Adrenal gland (tissue), 12 donors: ENCODE measurements around the gene TFDP1. TPM values are rescaled to one million over a fixed set of nuclear protein-coding genes. Genes with fewer than 3 reads are reported as not detected.

ENCODE experiments used
- DNase-seq, 7 donors: peaks; one replicate each; pipeline ENCODE4 v3.0.0-alpha.2; 2019 to 2020
- H3K27ac ChIP-seq, 5 donors: fragments of 200-600 bp; sonication (generic) in 4 of 5; 1 replicate in 3 of 5; 2 replicates in 2 of 5; pipeline versions ENCODE4 v1.5.1 to v1.8.0; 2016 to 2020; ENCODE audit warnings: mild to moderate bottlenecking in 1 of 5
- H3K27me3 ChIP-seq: fragments of 200-600 bp; 2 replicates; pipeline ENCODE4 v1.8.0; 2021
- H3K36me3 ChIP-seq, 2 donors: fragments of 200-600 bp; replicated peaks in 1 of 2; 1 replicate in 1 of 2; 2 replicates in 1 of 2; pipeline versions ENCODE4 v1.5.1 to v1.8.0; 2018 to 2022
- H3K4me1 ChIP-seq, 2 donors: fragments of 200-600 bp; replicated peaks in 1 of 2; 1 replicate in 1 of 2; 2 replicates in 1 of 2; pipeline versions ENCODE4 v1.5.1 to v1.8.0; 2018 to 2021
- H3K4me3 ChIP-seq, 4 donors: fragments of 200-600 bp; sonication (generic) in 3 of 4; one replicate each; pipeline ENCODE4 v1.5.1; 2016 to 2018
- H3K9me3 ChIP-seq, 3 donors: fragments of 200-600 bp; sonication (generic) in 1 of 3; replicated peaks in 1 of 3; 1 replicate in 2 of 3; 2 replicates in 1 of 3; pipeline versions ENCODE4 v1.5.1 to v1.8.0; 2016 to 2021
- POLR2A ChIP-seq, 2 donors: fragments of 450-650 bp; IDR thresholded peaks; one replicate each; pipeline ENCODE4 v1.6.1; 2017; ENCODE audit warnings: antibody characterized with exemption in 2 of 2, mild to moderate bottlenecking in 2 of 2, moderate library complexity in 1 of 2
- WGBS, 4 donors: extraction: QIAGEN DNeasy Blood & Tissue Kit in 2 of 4; methylation state at CpG; one replicate each; pipeline versions ENCODE4 v1.1.5 to v1.1.7; 2013 to 2017; 5-methylcytosine and 5-hydroxymethylcytosine counted together
- intact Hi-C, 2 donors: fragments of 100-400 bp; cut with DNase I; formaldehyde crosslinking; loops; one replicate each; pipeline versions ENCODE4 v1.14.1 to v1.15.0; 2022 to 2023
- polyA plus RNA-seq, 3 donors: library from polyadenylated mRNA; stranded (reverse); fragments of 200-250 nt in 2 of 3; fragments of 350-450 nt in 1 of 3; fragmentation: Illumina TruSeq in 1 of 3; extraction: RNeasy Lipid Tissue Mini Kit (QIAGEN cat#74804) in 1 of 3; gene quantifications; one replicate each; pipeline ENCODE4 v1.2.3, GENCODE V29; 2013 to 2014
- total RNA-seq, 9 donors: library from RNA; depleted of rRNA in 4 of 9; stranded (reverse); fragments of >200 nt in 4 of 9; fragments of 120-200 nt in 1 of 9; fragmentation: NEBNext Ultra II Directional in 1 of 9; extraction: Animal tissue kit (Norgen Biotek cat#: 25700) in 1 of 9; gene quantifications; one replicate each; pipeline versions ENCODE4 v1.1.0 to v1.2.4, GENCODE V29; 2013 to 2023
- TF ChIP-seq, protein P1 (sequence below), 6 experiments: fragments of 450-650 bp in 4 of 6; fragments of 200-600 bp in 2 of 6; sonication (generic) in 1 of 6; IDR thresholded peaks; 1 replicate in 5 of 6; 2 replicates in 1 of 6; pipeline versions ENCODE4 v1.5.1 to v1.8.0; 2016 to 2021; ENCODE audit warnings: antibody characterized with exemption in 6 of 6, mild to moderate bottlenecking in 2 of 6, moderate library complexity in 1 of 6
- donor health status: healthy with polysubstance abuse.
- donor health status: Bipolar disorder and iron deficiency.
- donor health status: DM: yes; HTN: yes; CAD: no.
- donor health status: DM: no; HTN: no; CAD: no.
- donor health status: DM: no; HTN: no; CAD: no.
- donor health status: DM: yes; HTN: yes; CAD: no.

TFDP1 gene
- total and polyA plus RNA-seq, 12 donors, result 16.5 to 50.0 (median 35.5) TPM

DNA sequence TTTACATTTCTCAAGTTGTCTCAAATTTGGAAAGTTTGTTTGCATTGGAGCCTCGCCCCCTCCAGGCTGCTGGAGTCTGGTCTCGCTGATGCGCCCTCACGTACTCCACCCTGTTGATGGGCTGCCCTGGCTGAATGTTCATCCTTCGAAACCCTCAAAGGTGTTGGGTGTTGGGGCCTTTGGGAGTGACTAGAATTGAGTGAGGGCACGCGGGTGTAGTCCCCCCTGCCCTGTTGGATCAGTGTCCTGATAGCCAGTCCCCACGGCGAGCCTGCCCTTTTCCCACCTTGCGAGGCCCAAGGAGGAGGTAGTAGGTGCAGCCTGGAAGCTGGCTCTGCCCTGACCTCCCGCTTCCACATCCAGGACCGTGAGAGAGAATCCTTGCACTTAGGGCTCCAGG, 14.8 kb downstream of the TFDP1 start:
- H3K4me1 ChIP-seq, result no peaks in the 10 kb centered on the region
- no peak for TF ChIP-seq POLR2A (IDR thresholded peaks at IDR 0.05)
- TF ChIP-seq, protein P1, sequence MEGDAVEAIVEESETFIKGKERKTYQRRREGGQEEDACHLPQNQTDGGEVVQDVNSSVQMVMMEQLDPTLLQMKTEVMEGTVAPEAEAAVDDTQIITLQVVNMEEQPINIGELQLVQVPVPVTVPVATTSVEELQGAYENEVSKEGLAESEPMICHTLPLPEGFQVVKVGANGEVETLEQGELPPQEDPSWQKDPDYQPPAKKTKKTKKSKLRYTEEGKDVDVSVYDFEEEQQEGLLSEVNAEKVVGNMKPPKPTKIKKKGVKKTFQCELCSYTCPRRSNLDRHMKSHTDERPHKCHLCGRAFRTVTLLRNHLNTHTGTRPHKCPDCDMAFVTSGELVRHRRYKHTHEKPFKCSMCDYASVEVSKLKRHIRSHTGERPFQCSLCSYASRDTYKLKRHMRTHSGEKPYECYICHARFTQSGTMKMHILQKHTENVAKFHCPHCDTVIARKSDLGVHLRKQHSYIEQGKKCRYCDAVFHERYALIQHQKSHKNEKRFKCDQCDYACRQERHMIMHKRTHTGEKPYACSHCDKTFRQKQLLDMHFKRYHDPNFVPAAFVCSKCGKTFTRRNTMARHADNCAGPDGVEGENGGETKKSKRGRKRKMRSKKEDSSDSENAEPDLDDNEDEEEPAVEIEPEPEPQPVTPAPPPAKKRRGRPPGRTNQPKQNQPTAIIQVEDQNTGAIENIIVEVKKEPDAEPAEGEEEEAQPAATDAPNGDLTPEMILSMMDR (IDR thresholded peaks at IDR 0.05), result no peak
- no peaks in the 10 kb centered on the region for H3K27me3 ChIP-seq
- intact Hi-C loops, result no loop called here
- WGBS, 4 donors, result 94 to 99% (median 96%) methylated on average over 12 of the region's 12 CpGs
- peak in 2 of 7 donors; percentile 1 to 6 for DNase-seq
- H3K27ac ChIP-seq, result no peak overlapping the region
- no peaks in the 10 kb centered on the region for H3K9me3 ChIP-seq
- no peaks in the 10 kb centered on the region for H3K36me3 ChIP-seq
- no peak overlapping the region for H3K4me3 ChIP-seq

DNA sequence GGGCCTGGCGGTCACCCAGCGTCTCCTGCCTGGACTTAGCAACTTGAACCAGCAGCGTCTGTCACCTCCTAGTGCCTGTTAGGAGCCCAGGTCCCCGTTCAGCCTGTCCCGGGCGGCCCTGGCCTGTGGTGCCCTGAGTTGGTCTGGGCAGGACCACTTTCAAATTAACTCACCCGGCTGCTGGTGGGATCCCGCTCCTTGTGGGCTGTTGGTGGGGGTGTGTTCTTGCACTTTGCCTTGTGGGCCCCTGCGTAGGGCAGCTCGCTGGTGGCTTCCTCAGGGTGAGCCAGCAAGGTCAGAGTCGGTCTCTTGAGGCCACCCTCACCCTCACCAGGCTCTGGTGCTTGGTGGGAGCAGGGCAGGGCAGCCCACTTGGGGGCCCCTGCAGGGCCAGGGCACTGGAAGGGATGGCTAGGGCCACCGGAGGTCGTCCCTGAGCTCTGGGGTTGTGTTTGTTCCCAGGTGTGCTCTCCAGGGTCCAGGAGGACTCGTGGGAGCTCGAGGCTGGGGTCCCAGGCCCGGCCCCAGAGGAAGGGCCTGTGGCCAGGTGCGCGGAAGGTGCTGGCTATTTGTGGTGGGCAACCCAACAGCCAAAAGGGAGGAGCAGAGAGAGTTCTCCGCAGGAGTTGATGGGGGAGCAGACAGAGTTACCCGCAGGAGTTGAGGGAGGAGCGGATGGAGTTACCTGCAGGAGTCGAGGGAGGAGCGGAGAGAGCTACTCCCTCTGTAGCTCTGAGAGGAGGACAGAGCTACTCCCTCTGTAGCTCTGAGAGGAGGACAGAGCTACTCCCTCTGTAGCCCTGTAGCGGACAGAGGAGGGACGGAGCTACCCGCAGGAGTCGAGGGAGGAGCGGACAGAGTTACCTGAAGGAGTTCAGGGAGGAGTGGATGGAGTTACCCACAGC, 16.9 kb downstream of the TFDP1 start:
- Histone ChIP-seq H3K4me3 (no peak overlapping the region), H3K36me3 (no peaks in the 10 kb centered on the region), H3K9me3 (no peaks in the 10 kb centered on the region), H3K4me1 (no peaks in the 10 kb centered on the region), H3K27ac (no peak overlapping the region), H3K27me3 (no peaks in the 10 kb centered on the region)
- intact Hi-C loops, result no loop called here
- 94 to 97% (median 96%) methylated on average over 16 to 28 of the region's 28 CpGs for WGBS, 4 donors
- no peak for DNase-seq
- TF ChIP-seq POLR2A (IDR thresholded peaks at IDR 0.05), result no peak
- TF ChIP-seq, protein P1 (IDR thresholded peaks at IDR 0.05), result no peak

DNA sequence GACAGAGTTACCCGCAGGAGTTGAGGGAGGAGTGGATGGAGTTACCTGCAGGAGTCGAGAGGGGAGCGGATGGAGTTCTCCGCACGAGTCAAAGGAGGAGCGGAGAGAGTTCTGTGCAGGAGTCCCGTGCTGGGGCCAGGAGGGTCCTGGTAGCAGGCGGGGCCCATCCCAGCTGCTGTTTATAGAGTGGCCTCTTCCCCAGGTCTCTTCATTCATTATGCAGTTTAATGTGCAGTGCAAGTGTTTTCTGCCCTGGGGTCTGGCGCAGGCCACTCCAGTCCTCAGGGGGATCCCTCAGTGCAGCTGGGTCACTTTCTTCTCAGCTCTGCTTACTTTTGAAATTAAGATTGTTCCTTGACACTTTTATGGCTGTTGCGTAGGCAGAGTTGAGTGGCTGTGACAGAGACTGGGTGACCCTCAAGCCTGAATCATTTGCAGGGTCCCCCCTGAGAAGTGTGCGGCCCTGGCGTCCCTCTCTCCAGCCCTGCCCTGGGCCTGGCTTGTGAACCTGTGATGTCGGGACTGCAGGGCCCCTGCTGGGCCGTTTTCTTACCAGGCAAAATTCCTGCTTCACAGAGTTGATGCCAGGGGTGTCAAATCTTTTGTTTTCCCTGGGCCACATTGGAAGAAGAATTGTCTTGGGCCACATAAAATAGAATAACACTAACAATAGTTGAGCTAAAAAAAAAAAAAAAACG, 17.9 kb downstream of the TFDP1 start:
- no peak for TF ChIP-seq POLR2A (IDR thresholded peaks at IDR 0.05)
- TF ChIP-seq, protein P1 (IDR thresholded peaks at IDR 0.05), result no peak
- no peak overlapping the region for H3K27ac ChIP-seq
- H3K36me3 ChIP-seq, result no peaks in the 10 kb centered on the region
- no peak for DNase-seq
- H3K4me1 ChIP-seq, result no peaks in the 10 kb centered on the region
- WGBS, 4 donors, result 87 to 90% (median 89%) methylated on average over 10 to 15 of the region's 15 CpGs
- no peaks in the 10 kb centered on the region for H3K27me3 ChIP-seq
- intact Hi-C loops, result no loop called here
- H3K9me3 ChIP-seq, result no peaks in the 10 kb centered on the region
- H3K4me3 ChIP-seq, result no peak overlapping the region

DNA sequence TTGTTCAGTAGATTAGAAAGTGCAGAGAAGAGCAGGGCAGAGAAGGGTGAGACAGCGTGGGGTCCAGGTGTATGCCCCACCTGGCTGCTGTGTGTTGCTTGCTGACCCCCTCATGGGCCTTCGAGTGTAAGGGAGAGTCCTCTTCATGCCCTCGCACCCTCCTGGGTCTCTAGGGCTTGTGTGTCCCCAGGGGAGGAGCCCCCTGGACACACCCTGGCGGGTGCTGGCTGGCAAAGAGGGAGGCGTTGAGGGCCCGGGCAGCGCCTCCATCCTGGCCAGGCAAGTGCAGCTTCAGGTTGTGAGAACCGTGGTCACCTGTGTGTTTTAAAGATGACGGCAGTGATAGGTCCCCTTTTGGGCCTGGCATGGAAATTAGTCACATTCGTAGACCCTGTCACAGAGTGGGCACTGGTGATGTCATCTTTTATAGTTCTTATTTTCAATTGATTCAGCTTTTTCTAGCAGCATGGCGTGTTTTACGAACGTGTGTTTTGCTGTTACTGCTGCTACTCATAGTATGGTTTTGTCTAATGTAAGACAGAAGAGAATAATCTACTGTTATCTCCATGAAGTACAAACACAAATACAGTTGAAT, 18.7 kb downstream of the TFDP1 start:
- no peak overlapping the region for H3K4me3 ChIP-seq
- no peak for DNase-seq
- H3K9me3 ChIP-seq, result no peaks in the 10 kb centered on the region
- 86 to 94% (median 93%) methylated on average over 10 to 13 of the region's 13 CpGs for WGBS, 4 donors
- no peak for TF ChIP-seq POLR2A (IDR thresholded peaks at IDR 0.05)
- TF ChIP-seq, protein P1 (IDR thresholded peaks at IDR 0.05), result no peak
- intact Hi-C loops, result no loop called here
- H3K4me1 ChIP-seq, result no peaks in the 10 kb centered on the region
- no peaks in the 10 kb centered on the region for H3K36me3 ChIP-seq
- H3K27me3 ChIP-seq, result no peaks in the 10 kb centered on the region
- no peak overlapping the region for H3K27ac ChIP-seq
